GM18498 (cell line): ENCODE data around the gene CXCR5.

Experiments used
- ATAC-seq: cut with Tn5 transposase; IDR thresholded peaks from one replicate; pipeline ENCODE4 v1.9.1; 2021; ENCODE audit warnings: mild to moderate bottlenecking, moderate library complexity; ENCODE audit not compliant: unreplicated experiment

The CXCR5 gene

DNA sequence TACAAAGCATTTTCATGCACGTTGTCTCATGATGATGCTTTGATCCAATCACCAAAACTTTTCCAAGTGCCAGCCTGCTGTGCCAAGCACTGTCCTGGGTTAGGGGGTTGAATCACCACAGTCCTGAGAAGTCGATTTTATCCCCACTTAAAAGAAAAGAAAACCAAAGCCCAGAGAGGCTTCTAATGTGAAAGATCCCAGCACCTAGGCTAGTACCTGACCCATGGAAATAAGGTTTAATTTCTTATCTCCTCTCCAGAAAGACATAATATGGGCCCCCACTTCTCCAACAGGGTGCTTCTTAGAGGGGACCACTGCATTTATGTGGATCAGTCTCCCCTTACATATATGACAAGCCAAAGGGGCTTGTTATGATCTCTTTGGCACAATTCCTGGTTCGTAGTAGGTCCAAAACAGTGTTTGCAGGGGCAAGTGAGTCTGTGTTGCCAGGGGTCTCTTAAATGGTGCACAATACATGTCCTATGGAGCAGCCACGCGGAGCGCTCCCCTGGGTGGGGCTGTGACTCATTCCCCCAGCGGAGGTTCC is 43.9 kb downstream of the CXCR5 start:
- no peak for ATAC-seq

DNA sequence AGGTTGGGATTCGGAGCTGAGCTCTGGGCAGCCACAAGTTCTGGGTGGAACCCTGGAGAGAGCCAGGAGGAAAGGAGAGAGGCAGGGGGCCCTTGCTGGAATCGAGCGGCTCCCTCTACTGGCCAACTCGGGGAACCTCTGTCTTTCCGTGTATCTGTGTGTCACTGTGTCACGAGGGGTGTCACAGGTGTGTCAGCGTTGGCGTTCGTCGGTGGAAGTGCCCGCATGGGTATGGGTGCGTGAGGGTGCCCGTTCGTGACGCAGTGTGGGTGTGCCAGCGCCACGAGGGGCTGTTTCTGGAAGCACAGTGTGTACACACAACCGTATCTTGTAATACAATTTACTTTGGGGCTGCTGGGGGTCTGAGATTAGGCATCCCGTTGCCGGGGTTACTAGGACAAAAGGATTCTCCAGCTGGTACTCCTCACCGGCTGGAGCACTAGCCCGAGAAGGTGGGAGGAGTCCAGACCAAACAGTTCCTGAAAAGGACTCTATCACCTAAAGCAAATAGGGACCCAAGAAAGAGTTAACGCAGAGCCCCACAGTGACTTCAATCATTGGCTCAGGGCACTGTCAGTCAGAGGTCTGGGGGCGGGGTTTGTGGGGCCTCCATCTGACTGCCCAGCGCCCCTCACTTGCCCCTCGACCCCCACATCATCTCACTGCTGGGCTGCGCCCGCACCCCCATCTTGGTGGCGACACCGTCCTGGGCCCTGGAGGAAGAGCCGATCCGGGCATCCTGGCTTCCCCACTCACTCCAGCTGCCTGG is 44.6 kb downstream of the CXCR5 start:
- peak; percentile 42 for ATAC-seq

- ATAC-seq = no peak
Observed at GRCh38 chr11:118928870-118929500, 45.3 kb downstream of the CXCR5 start.

- ATAC-seq = no peak
Observed at GRCh38 chr11:118929501-118930093, 45.9 kb downstream of the CXCR5 start.

- no peak for ATAC-seq
Observed at GRCh38 chr11:118930094-118930712, 46.5 kb downstream of the CXCR5 start.

- ATAC-seq = no peak
Observed at GRCh38 chr11:118931571-118931970, 47.9 kb downstream of the CXCR5 start.

DNA sequence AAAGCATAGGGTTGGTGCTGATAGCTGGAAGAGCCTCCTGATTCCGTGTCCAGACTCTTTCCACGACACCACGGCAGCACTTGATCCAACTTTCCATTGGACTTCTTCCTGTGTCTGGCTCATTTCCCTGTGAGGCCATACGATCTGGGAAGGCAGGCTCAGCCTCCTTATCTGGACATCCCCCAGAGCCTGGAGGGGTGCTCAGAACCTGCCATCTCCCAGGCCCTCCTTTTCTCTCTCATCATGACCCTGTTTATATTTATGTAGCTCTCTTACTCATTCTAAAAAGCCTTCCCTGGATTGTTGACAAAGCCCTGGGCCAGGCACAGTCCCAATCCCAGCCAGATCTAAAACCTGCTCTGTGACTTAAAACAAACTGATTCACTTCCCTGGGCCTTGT is 49.8 kb downstream of the CXCR5 start:
- no peak for ATAC-seq

- ATAC-seq = no peak
Observed at GRCh38 chr11:118935376-118935775, 51.7 kb downstream of the CXCR5 start.

DNA sequence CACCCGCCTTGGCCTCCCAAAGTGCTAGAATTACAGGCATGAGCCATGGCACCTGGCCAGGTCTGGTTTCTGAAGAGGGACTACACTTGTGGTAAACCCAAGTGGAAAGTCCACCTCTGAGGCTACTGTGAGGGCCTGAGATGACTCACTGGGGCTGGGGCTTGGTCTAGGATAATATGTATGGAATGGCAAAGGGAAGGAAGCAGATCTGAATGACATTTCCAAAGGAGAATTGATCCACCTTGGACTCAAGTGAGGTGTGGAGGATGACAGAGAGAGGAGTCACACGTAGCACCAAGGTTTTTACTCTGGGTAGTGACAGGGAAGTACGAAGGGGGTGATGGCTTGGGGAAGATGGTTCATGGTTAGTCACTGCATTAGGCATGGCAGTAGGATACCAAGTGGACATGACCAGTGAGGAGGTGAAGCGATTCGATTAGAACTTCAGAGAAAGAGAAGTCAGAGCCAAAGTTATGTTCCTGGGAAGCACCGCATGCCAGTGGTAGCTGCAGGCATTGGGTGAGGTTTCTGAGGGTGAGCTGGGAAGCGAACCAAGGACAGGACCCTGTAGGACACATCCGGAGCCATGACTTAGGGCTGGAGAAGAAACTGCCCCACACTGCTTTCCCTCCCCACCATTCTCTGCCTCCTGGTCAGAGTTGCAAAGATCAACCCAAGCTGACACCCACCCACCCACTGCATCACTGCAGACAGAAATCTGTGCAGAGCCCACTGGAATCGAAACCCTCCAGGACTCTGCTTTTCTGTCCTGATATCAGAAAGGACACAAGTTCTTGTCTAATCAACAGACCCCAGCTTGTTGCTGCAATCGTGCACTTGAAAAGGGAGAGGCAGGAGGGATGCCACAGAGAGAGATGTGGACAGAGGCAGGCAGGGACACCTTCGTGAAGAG is 55.1 kb downstream of the CXCR5 start:
- ATAC-seq = no peak

- no peak for ATAC-seq
Observed at GRCh38 chr11:118939404-118939915, 55.8 kb downstream of the CXCR5 start.

DNA sequence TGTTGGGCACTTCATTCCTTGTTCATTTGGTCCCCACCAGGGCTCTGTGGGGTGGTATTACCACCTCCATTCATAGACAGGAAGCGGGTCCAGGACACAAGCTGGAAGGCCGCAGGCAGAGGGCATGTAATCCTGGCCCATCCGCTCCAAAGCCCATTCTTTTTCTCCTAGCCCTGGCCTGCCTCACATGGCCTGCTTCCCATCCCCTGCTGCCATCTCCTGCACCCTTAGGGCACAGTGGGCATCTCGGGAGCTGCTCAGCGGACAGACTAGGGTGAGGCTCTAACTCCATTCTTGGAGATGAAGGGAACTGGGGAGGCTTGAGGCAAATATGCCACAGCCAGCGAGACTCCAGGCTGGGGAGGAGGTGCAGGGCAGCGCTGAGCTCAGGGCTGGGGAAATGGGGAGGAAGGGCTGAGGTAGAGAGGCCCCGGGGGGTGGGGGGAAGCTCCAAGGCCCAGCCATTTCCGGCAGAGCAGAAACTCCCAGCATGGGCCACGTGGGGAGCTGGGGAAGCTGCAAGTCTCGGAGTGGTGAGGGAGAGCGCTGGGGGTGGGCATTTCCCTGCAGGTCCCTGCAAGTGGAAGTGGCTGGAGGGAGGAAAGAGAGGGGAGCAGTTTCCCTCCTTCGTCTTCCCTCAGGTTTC is 56.4 kb downstream of the CXCR5 start:
- ATAC-seq = no peak

GRCh38 chr11:118947091-118947490 is 63.4 kb downstream of the CXCR5 start:
- ATAC-seq = no peak
